Measurements from ENCODE around the gene SFXN2. TPM values are rescaled to one million over a fixed set of nuclear protein-coding genes. Genes with fewer than 3 reads are reported as not detected.

Gene SFXN2
- total and polyA plus RNA-seq, 5 donors from 2014 or later, result 4.9 to 11.5 (median 9.9) TPM

DNA sequence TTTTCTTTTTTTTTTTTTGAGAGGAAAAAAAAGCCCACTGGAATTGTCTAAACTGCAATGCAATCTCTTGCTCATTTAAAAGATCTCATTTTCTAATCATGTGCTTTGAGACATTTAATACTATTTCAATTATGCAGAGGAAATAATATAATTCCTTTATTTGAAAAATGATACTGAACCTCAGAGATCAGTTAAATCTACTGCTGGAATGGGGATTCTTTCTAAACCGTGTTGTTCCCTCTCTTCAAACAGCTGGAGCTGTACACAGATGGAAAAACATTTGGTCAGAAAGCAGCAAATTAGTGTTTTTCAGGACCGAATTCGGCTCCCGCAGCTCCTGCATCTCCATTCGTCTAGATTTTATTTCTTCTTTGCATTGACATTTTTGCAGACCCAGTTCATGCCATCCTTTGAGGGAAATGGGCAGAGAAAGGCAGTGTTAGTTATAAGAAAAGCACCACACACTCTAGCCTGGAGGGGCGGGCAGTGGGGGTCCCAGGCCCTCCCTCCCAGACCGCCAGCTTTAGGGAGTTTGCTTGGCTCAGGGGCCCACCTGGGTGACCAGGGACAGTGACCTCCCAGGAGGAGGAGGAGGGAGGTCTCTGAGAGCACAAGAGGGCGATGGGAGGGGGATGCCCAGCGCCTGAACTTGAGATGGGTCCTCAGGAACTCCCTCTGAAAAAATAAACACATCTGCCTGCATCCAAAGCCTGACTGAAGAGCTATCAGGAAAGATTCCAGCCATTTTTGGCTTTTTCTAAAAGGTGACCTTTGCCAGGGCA is 37.7 kb upstream of the SFXN2 start:
- no peaks in the 10 kb centered on the region for H3K27me3 ChIP-seq (ENCODE audit: control insufficient read depth, insufficient read depth, low read length)
- Mint-ChIP-seq H3K4me1 (peaks cover 8 to 47% (median 22%) of the 10 kb centered on the region in 4 donors), H3K27me3 (no peaks in the 10 kb centered on the region), H3K9me3 (no peaks in the 10 kb centered on the region), H3K36me3 (no peaks in the 10 kb centered on the region), H3K4me3 (peak overlapping the region in 2 of 4 donors; percentile 21 to 28), H3K27ac (peak overlapping the region in 2 of 3 donors; percentile 11 to 88)
- DNase-seq, result no peak
- no peak for ATAC-seq (ENCODE audit: low read depth in 2 of 2)
- H3K4me3 ChIP-seq (ENCODE audit: low read depth, low read length), result no peak overlapping the region
- peaks cover 38% of the 10 kb centered on the region for H3K4me1 ChIP-seq (ENCODE audit: control insufficient read depth, insufficient read depth, low read length, poor library complexity, severe bottlenecking)
- no peaks in the 10 kb centered on the region for H3K36me3 ChIP-seq (ENCODE audit: control insufficient read depth, insufficient read depth, low read length)
- no peaks in the 10 kb centered on the region for H3K9me3 ChIP-seq (ENCODE audit: control insufficient read depth in 2 of 2, low read length in 2 of 2)
- no peak overlapping the region for H3K27ac ChIP-seq (ENCODE audit: insufficient read depth, low read length, poor library complexity, severe bottlenecking)

DNA sequence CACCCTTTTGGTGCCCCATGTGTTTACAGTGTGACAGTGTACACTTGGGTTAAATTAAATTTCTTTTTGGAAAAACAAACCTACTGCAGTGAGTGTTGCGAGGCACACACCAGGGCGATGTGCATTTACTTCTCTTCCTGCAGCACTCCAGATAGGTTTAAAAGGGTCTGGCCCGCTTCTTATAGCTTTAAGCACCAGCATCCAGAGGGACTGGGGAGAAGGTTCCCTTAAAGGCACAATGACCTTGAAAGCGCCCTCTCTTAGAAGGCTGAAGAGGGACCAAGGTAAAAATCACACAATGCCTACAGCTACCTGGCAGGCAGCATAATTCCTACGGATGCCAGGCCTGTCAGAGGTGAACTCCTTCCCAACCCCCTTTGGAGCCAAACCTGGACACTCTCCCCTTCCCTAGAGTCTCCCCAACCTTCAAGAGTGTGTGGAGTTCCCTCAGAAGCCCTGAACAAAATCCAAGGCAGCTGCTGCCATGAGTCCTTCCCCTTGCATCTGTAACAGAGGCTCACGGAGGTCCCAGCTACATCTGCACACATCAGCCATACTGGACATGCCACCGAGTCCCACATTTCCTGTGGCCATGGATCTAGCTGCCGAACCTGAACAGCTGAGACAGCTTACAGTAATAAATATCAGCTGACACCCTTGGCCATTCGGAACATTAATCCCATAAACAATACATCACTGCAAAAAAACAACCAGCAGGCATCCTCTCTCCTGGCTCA is 36.9 kb upstream of the SFXN2 start:
- Mint-ChIP-seq H3K9me3 (no peaks in the 10 kb centered on the region), H3K36me3 (no peaks in the 10 kb centered on the region), H3K4me3 (no peak overlapping the region), H3K4me1 (peaks cover 8 to 51% (median 22%) of the 10 kb centered on the region in 4 donors), H3K27me3 (no peaks in the 10 kb centered on the region), H3K27ac (peak overlapping the region in 2 of 3 donors; percentile 11 to 80)
- ATAC-seq (ENCODE audit: low read depth in 2 of 2) (no peak), DNase-seq (no peak)
- Histone ChIP-seq H3K9me3 (ENCODE audit: control insufficient read depth in 2 of 2, low read length in 2 of 2) (no peaks in the 10 kb centered on the region), H3K36me3 (ENCODE audit: control insufficient read depth, insufficient read depth, low read length) (no peaks in the 10 kb centered on the region), H3K4me1 (ENCODE audit: control insufficient read depth, insufficient read depth, low read length, poor library complexity, severe bottlenecking) (peaks cover 38% of the 10 kb centered on the region), H3K27ac (ENCODE audit: insufficient read depth, low read length, poor library complexity, severe bottlenecking) (no peak overlapping the region), H3K4me3 (ENCODE audit: low read depth, low read length) (no peak overlapping the region), H3K27me3 (ENCODE audit: control insufficient read depth, insufficient read depth, low read length) (no peaks in the 10 kb centered on the region)

DNA sequence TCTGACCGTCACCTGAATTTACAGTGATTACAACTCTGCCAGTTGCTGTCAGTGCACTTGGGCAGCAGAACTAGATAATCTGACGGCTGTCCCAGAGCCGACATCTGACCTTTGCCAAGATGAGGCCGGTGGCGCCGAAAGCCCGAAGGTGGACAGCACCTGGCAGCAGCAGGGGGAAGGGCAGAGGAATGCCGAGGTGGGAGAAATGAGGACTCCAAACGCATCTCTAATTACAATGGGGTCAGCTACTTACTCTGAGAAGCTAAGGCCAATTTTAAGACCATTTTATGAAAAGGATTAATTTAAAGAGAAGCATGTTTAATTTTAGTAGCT is 36.4 kb upstream of the SFXN2 start:
- Mint-ChIP-seq H3K36me3 (no peaks in the 10 kb centered on the region), H3K9me3 (no peaks in the 10 kb centered on the region), H3K4me3 (no peak overlapping the region), H3K4me1 (peaks cover 8 to 46% (median 22%) of the 10 kb centered on the region in 4 donors), H3K27ac (peak overlapping the region in 1 of 3 donors; percentile 80), H3K27me3 (no peaks in the 10 kb centered on the region)
- H3K27me3 ChIP-seq (ENCODE audit: control insufficient read depth, insufficient read depth, low read length), result no peaks in the 10 kb centered on the region
- H3K4me3 ChIP-seq (ENCODE audit: low read depth, low read length), result no peak overlapping the region
- ATAC-seq (ENCODE audit: low read depth in 2 of 2) (no peak), DNase-seq (no peak)
- H3K36me3 ChIP-seq (ENCODE audit: control insufficient read depth, insufficient read depth, low read length), result no peaks in the 10 kb centered on the region
- H3K27ac ChIP-seq (ENCODE audit: insufficient read depth, low read length, poor library complexity, severe bottlenecking), result no peak overlapping the region
- peaks cover 38% of the 10 kb centered on the region for H3K4me1 ChIP-seq (ENCODE audit: control insufficient read depth, insufficient read depth, low read length, poor library complexity, severe bottlenecking)
- H3K9me3 ChIP-seq (ENCODE audit: control insufficient read depth in 2 of 2, low read length in 2 of 2), result no peaks in the 10 kb centered on the region

DNA sequence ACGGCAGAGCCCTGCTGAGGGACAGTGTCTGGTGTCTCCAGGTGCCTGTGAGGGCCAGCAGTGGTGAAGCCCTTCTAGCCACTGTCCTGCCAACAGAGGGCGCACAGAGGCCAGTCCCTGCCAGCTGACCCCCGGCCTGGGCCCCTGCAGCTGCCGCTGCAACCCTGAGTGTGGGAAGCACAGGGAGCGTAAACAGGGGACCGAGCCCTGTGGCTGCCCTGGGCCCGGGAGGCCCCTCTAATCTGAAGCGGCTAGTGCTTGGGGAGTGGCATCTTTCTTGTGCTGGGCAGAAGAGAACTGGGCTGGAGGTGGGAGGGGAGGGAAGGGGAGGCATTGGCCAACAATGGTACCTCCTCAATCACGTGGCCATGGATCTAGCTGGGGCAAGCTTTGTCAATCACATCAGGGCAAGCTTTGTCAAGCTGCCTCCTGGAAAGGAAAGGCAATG is 35.6 kb upstream of the SFXN2 start:
- H3K9me3 ChIP-seq (ENCODE audit: control insufficient read depth in 2 of 2, low read length in 2 of 2), result no peaks in the 10 kb centered on the region
- Mint-ChIP-seq H3K27ac (peak overlapping the region in 1 of 3 donors; percentile 57), H3K36me3 (no peaks in the 10 kb centered on the region), H3K4me3 (no peak overlapping the region), H3K4me1 (peaks cover 3 to 38% (median 18%) of the 10 kb centered on the region in 4 donors), H3K9me3 (no peaks in the 10 kb centered on the region), H3K27me3 (no peaks in the 10 kb centered on the region)
- H3K4me1 ChIP-seq (ENCODE audit: control insufficient read depth, insufficient read depth, low read length, poor library complexity, severe bottlenecking), result peaks cover 31% of the 10 kb centered on the region
- no peaks in the 10 kb centered on the region for H3K27me3 ChIP-seq (ENCODE audit: control insufficient read depth, insufficient read depth, low read length)
- no peak overlapping the region for H3K27ac ChIP-seq (ENCODE audit: insufficient read depth, low read length, poor library complexity, severe bottlenecking)
- no peak overlapping the region for H3K4me3 ChIP-seq (ENCODE audit: low read depth, low read length)
- DNase-seq (no peak), ATAC-seq (ENCODE audit: low read depth in 2 of 2) (no peak)
- no peaks in the 10 kb centered on the region for H3K36me3 ChIP-seq (ENCODE audit: control insufficient read depth, insufficient read depth, low read length)

DNA sequence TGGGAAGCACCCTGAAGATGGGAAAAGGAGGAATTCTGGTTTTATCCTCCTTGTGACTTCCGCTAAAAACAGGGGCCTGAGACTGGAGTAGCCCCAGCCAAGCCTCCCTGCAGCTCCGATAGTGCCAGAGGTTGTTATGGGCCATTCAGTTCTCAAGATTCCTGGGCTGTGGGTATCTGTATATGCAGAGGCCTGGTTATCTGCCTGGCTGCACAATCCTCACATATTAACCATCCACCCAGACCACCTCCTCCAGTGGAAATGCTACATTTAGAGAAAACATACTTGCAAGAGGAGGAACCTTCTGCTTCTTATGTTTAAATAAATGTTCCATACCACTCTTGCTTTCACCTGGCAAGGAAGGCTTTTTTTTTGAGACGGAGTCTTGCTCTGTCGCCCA is 34.8 kb upstream of the SFXN2 start:
- Histone ChIP-seq H3K4me1 (ENCODE audit: control insufficient read depth, insufficient read depth, low read length, poor library complexity, severe bottlenecking) (peaks cover 24% of the 10 kb centered on the region), H3K36me3 (ENCODE audit: control insufficient read depth, insufficient read depth, low read length) (no peaks in the 10 kb centered on the region), H3K27ac (ENCODE audit: insufficient read depth, low read length, poor library complexity, severe bottlenecking) (no peak overlapping the region), H3K27me3 (ENCODE audit: control insufficient read depth, insufficient read depth, low read length) (no peaks in the 10 kb centered on the region), H3K4me3 (ENCODE audit: low read depth, low read length) (no peak overlapping the region), H3K9me3 (ENCODE audit: control insufficient read depth in 2 of 2, low read length in 2 of 2) (no peaks in the 10 kb centered on the region)
- no peaks in the 10 kb centered on the region for H3K27me3 Mint-ChIP-seq
- DNase-seq (no peak), ATAC-seq (ENCODE audit: low read depth in 2 of 2) (no peak)
- no peaks in the 10 kb centered on the region for H3K9me3 Mint-ChIP-seq
- H3K36me3 Mint-ChIP-seq, result no peaks in the 10 kb centered on the region
- no peak overlapping the region for H3K4me3 Mint-ChIP-seq
- no peak overlapping the region for H3K27ac Mint-ChIP-seq
- peaks cover 0 to 31% (median 12%) of the 10 kb centered on the region in 4 donors for H3K4me1 Mint-ChIP-seq

DNA sequence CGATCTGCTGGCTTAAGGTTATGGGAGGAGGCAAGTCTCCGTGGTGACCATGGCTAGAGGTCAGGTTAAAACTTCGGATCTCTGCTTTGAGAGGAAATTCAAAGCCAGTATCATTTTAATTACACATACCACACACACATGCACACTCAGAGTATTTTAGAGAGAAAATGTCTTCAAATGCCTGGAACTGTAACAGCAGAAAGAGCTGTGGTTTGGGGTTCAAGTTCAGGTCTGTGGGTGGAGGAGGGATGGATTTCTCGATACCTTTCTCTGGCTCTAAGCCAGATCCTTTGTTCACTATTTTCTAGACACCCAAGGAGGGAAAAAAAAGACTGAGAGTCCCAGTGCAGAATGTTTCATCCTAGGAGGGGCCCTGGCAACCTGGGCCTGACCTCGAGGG is 32.7 kb upstream of the SFXN2 start:
- Mint-ChIP-seq H3K9me3 (no peaks in the 10 kb centered on the region), H3K27me3 (no peaks in the 10 kb centered on the region), H3K36me3 (peaks cover 6% of the 10 kb centered on the region), H3K4me1 (peaks cover 0 to 10% (median 4%) of the 10 kb centered on the region in 4 donors), H3K4me3 (no peak overlapping the region), H3K27ac (no peak overlapping the region)
- H3K9me3 ChIP-seq (ENCODE audit: control insufficient read depth in 2 of 2, low read length in 2 of 2), result no peaks in the 10 kb centered on the region
- no peak overlapping the region for H3K4me3 ChIP-seq (ENCODE audit: low read depth, low read length)
- DNase-seq, result no peak
- no peaks in the 10 kb centered on the region for H3K27me3 ChIP-seq (ENCODE audit: control insufficient read depth, insufficient read depth, low read length)
- H3K27ac ChIP-seq (ENCODE audit: insufficient read depth, low read length, poor library complexity, severe bottlenecking), result no peak overlapping the region
- no peak for ATAC-seq (ENCODE audit: low read depth in 2 of 2)
- H3K4me1 ChIP-seq (ENCODE audit: control insufficient read depth, insufficient read depth, low read length, poor library complexity, severe bottlenecking), result peaks cover 4% of the 10 kb centered on the region
- H3K36me3 ChIP-seq (ENCODE audit: control insufficient read depth, insufficient read depth, low read length), result peaks cover 3% of the 10 kb centered on the region

DNA sequence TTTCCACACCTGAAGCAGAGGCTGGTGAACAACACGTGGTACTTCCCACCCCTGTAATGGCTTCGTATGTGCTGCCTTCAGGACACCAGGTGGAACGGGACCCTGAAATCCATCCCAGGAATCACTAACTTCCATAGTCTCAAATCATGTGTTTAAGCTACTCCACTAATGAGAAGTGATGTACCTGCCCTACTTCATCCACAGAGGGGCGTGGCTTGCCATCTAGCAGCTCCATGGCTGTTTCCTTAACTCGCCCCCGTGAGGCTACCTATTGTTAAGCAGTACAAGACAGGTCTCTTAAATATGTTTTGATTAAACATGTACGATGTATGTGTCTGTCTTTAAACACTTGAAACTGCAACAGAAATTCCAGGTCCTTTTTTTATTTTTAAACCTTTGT is 32.0 kb upstream of the SFXN2 start:
- Mint-ChIP-seq H3K36me3 (peaks cover 6% of the 10 kb centered on the region), H3K4me3 (no peak overlapping the region), H3K27me3 (no peaks in the 10 kb centered on the region), H3K9me3 (no peaks in the 10 kb centered on the region), H3K4me1 (peaks cover 0 to 9% (median 3%) of the 10 kb centered on the region in 4 donors), H3K27ac (no peak overlapping the region)
- no peak overlapping the region for H3K4me3 ChIP-seq (ENCODE audit: low read depth, low read length)
- no peaks in the 10 kb centered on the region for H3K9me3 ChIP-seq (ENCODE audit: control insufficient read depth in 2 of 2, low read length in 2 of 2)
- peaks cover 3% of the 10 kb centered on the region for H3K36me3 ChIP-seq (ENCODE audit: control insufficient read depth, insufficient read depth, low read length)
- ATAC-seq (ENCODE audit: low read depth in 2 of 2), result no peak
- no peak overlapping the region for H3K27ac ChIP-seq (ENCODE audit: insufficient read depth, low read length, poor library complexity, severe bottlenecking)
- peaks cover 4% of the 10 kb centered on the region for H3K4me1 ChIP-seq (ENCODE audit: control insufficient read depth, insufficient read depth, low read length, poor library complexity, severe bottlenecking)
- DNase-seq, result no peak
- no peaks in the 10 kb centered on the region for H3K27me3 ChIP-seq (ENCODE audit: control insufficient read depth, insufficient read depth, low read length)

All from CD4-positive, CD25-positive, alpha-beta regulatory T cell (primary cell).